B cell (primary cell): ENCODE data around the gene NIPAL3. TPM values are rescaled to one million over a fixed set of nuclear protein-coding genes. Genes with fewer than 3 reads are reported as not detected.

Experiments
- ATAC-seq: fragments of 200-7000 bp; cut with Tn5 transposase; one replicate; pipeline ENCODE4 v1.10.0; 2021; ENCODE audit warnings: low read depth, mild to moderate bottlenecking, moderate number of reproducible peaks, moderate library complexity
- CTCF ChIA-PET: fragments of 350-600 bp; sonication (Branson Sonifier 250); formaldehyde crosslinking; loops from one replicate; lab custom pipeline; 2021; ENCODE audit warnings: antibody characterized with exemption, inconsistent platforms; lab: Charles Lee
- POLR2A ChIA-PET: fragments of 350-600 bp; sonication (Branson Sonifier 250); formaldehyde crosslinking; loops from one replicate; lab custom pipeline; 2021; ENCODE audit warnings: antibody characterized with exemption; lab: Charles Lee
- DNase-seq: peaks from one replicate; pipeline ENCODE4 v3.0.0; 2013
- H2AFZ ChIP-seq: 2 replicates; pipeline ENCODE4 v1.6.1; 2012; ENCODE audit warnings: mild to moderate bottlenecking, low read depth, low read length; ENCODE audit not compliant: insufficient read depth, poor library complexity, severe bottlenecking
- H3K27ac ChIP-seq, 2 donors: 1 replicate in 1 of 2; 2 replicates in 1 of 2; pipeline ENCODE4 v1.5.1; 2012 to 2013; ENCODE audit warnings: low read length in 2 of 2, mild to moderate bottlenecking in 2 of 2, moderate library complexity in 1 of 2
- H3K27me3 ChIP-seq, 4 experiments: fragments of 200-600 bp in 1 of 4; sonication (generic) in 1 of 4; replicated peaks in 1 of 4; 1 replicate in 2 of 4; 2 replicates in 2 of 4; pipeline versions ENCODE4 v1.6.1 to v1.7.0; 2013 to 2016; ENCODE audit warnings: low read length in 3 of 4, mild to moderate bottlenecking in 2 of 4, mixed read lengths in 1 of 4, moderate library complexity in 1 of 4; ENCODE audit not compliant: insufficient read depth in 4 of 4, control insufficient read depth in 3 of 4; ENCODE audit errors: control extremely low read depth in 1 of 4
- H3K36me3 ChIP-seq, 2 experiments: replicated peaks in 1 of 2; 1 replicate in 1 of 2; 2 replicates in 1 of 2; pipeline versions ENCODE4 v1.6.1 to v1.7.1; 2013; ENCODE audit warnings: low read length in 1 of 2; ENCODE audit not compliant: insufficient read depth in 2 of 2, control insufficient read depth in 1 of 2; ENCODE audit errors: control extremely low read depth in 1 of 2, extremely low read depth in 1 of 2
- H3K4me1 ChIP-seq, 2 donors: fragments of 200-600 bp in 1 of 2; sonication (generic) in 1 of 2; 1 replicate in 1 of 2; 2 replicates in 1 of 2; pipeline versions ENCODE4 v1.5.1 to v1.6.1; 2013 to 2017; ENCODE audit warnings: low read length in 2 of 2; ENCODE audit not compliant: control insufficient read depth in 2 of 2, insufficient read depth in 2 of 2
- H3K4me2 ChIP-seq: replicated peaks from 2 replicates; pipeline ENCODE3; 2012; ENCODE audit warnings: mild to moderate bottlenecking, low read depth, low read length; ENCODE audit not compliant: poor library complexity, severe bottlenecking
- H3K4me3 ChIP-seq, 5 experiments: fragments of 200-600 bp in 1 of 5; sonication (generic) in 1 of 5; 1 replicate in 3 of 5; 2 replicates in 2 of 5; pipeline versions ENCODE4 v1.5.1 to v1.7.0; 2011 to 2016; ENCODE audit warnings: low read length in 4 of 5, mild to moderate bottlenecking in 4 of 5, low read depth in 2 of 5, control low read depth in 1 of 5, moderate library complexity in 1 of 5; ENCODE audit not compliant: insufficient read depth in 1 of 5; ENCODE audit errors: control extremely low read depth in 1 of 5, extremely low read depth in 1 of 5
- H3K79me2 ChIP-seq: fragments of 200-600 bp; sonication (generic); one replicate; pipeline ENCODE4 v1.6.0; 2016; ENCODE audit warnings: low read length; ENCODE audit not compliant: control insufficient read depth, insufficient read depth
- H3K9ac ChIP-seq: fragments of 200-600 bp; sonication (generic); 2 replicates; pipeline ENCODE4 v1.6.1; 2017; ENCODE audit warnings: mild to moderate bottlenecking, low read length, moderate library complexity
- H3K9me3 ChIP-seq, 3 donors: one replicate each; pipeline versions ENCODE4 v1.6.1 to v1.7.1; 2013; ENCODE audit warnings: low read length in 2 of 3; ENCODE audit not compliant: control insufficient read depth in 2 of 3, insufficient read depth in 1 of 3; ENCODE audit errors: control extremely low read depth in 1 of 3
- H4K20me1 ChIP-seq: 2 replicates; pipeline ENCODE4 v1.6.0; 2012; ENCODE audit warnings: mild to moderate bottlenecking, low read length; ENCODE audit not compliant: insufficient read depth, control insufficient read depth, poor library complexity, severe bottlenecking
- H3K27ac Mint-ChIP-seq: one replicate; pipeline ENCODE4 v1.8.0; 2021; ENCODE audit warnings: mixed read lengths
- H3K27me3 Mint-ChIP-seq: one replicate; pipeline ENCODE4 v1.8.0; 2021; ENCODE audit warnings: mixed read lengths
- H3K4me1 Mint-ChIP-seq: one replicate; pipeline ENCODE4 v1.8.0; 2021; ENCODE audit warnings: mixed read lengths
- H3K4me3 Mint-ChIP-seq: one replicate; pipeline ENCODE4 v1.8.0; 2021; ENCODE audit warnings: mixed read lengths
- H3K9me3 Mint-ChIP-seq: one replicate; pipeline ENCODE4 v1.8.0; 2022; ENCODE audit warnings: mixed read lengths; ENCODE audit not compliant: insufficient read depth
- EZH2 ChIP-seq: IDR thresholded peaks from 2 replicates; pipeline ENCODE4 v1.6.1; 2012; ENCODE audit warnings: borderline replicate concordance, low read depth, mild to moderate bottlenecking, moderate library complexity, low read length; ENCODE audit not compliant: insufficient read depth, poor library complexity, severe bottlenecking
- WGBS: methylation state at CpG from one replicate; pipeline ENCODE4 v1.1.5; 2013; ENCODE audit warnings: missing lambda C conversion rate; ENCODE audit not compliant: insufficient coverage; 5-methylcytosine and 5-hydroxymethylcytosine counted together
- intact Hi-C: fragments of 100-400 bp; cut with micrococcal nuclease; formaldehyde crosslinking; loops from one replicate; pipeline ENCODE4 v1.10.0; 2022
- polyA plus RNA-seq: library from polyadenylated mRNA; depleted of rRNA; stranded (reverse); fragments of >200 nt; gene quantifications from 2 replicates; pipeline ENCODE4 v1.2.3, GENCODE V29; 2012
- total RNA-seq, 2 donors: library from RNA; stranded (reverse); fragments of 120-200 nt in 1 of 2; gene quantifications; 1 replicate in 1 of 2; 2 replicates in 1 of 2; pipeline versions ENCODE4 v1.2.3 to v1.2.4, GENCODE V29; 2013 to 2022
- TF ChIP-seq, protein P1 (sequence below): fragments of 200-600 bp; IDR thresholded peaks from one replicate; pipeline ENCODE4 v1.8.0; 2022; ENCODE audit warnings: antibody characterized with exemption, mild to moderate bottlenecking

NIPAL3 gene
- total and polyA plus RNA-seq, 2 donors (not counting 1 experiment from before 2014, with no cell fraction given), result 23.8 to 31.6 TPM

GRCh38 chr1:24383381-24383940 is 32.1 kb upstream of the NIPAL3 start:
- DNase-seq, result no peak

More at GRCh38 chr1:24383381-24383940, 32.1 kb upstream of the NIPAL3 start:
- Histone ChIP-seq H4K20me1 (no peaks in the 10 kb centered on the region), H3K4me2 (no peak overlapping the region), H3K27me3 (no peaks in the 10 kb centered on the region), H3K9ac (no peak overlapping the region), H3K36me3 (peaks cover 3 to 10% of the 10 kb centered on the region in 2 experiments), H3K4me3 (no peak overlapping the region), H3K27ac (no peak overlapping the region), H3K4me1 (peaks cover 12 to 29% of the 10 kb centered on the region in 2 donors), H3K79me2 (no peaks in the 10 kb centered on the region), H3K9me3 (no peaks in the 10 kb centered on the region), H2AFZ (no peak overlapping the region)
- CTCF ChIA-PET, result interaction anchor here (0.6 to 8.0 kb wide), 8 partner anchors 9 to 233 kb away, joined by 3 to 98 read pairs (median 6); no protein-coding TSS in a partner anchor
- H3K9me3 Mint-ChIP-seq, result no peaks in the 10 kb centered on the region
- WGBS, result no CpG with 5 or more reads among the region's 2 CpGs
- H3K27me3 Mint-ChIP-seq, result no peaks in the 10 kb centered on the region
- intact Hi-C loops, result no loop called here
- no peak for TF ChIP-seq EZH2
- TF ChIP-seq, protein P1, sequence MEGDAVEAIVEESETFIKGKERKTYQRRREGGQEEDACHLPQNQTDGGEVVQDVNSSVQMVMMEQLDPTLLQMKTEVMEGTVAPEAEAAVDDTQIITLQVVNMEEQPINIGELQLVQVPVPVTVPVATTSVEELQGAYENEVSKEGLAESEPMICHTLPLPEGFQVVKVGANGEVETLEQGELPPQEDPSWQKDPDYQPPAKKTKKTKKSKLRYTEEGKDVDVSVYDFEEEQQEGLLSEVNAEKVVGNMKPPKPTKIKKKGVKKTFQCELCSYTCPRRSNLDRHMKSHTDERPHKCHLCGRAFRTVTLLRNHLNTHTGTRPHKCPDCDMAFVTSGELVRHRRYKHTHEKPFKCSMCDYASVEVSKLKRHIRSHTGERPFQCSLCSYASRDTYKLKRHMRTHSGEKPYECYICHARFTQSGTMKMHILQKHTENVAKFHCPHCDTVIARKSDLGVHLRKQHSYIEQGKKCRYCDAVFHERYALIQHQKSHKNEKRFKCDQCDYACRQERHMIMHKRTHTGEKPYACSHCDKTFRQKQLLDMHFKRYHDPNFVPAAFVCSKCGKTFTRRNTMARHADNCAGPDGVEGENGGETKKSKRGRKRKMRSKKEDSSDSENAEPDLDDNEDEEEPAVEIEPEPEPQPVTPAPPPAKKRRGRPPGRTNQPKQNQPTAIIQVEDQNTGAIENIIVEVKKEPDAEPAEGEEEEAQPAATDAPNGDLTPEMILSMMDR, result no peak
- H3K4me1 Mint-ChIP-seq, result peaks cover 28% of the 10 kb centered on the region
- H3K27ac Mint-ChIP-seq, result no peak overlapping the region
- no peak overlapping the region for H3K4me3 Mint-ChIP-seq
- POLR2A ChIA-PET, result interaction anchor here (1.3 kb wide), 1 partner anchor 9 kb away, joined by 4 read pairs; no protein-coding TSS in a partner anchor
- ATAC-seq, result no peak
